H7 (cell line): Measurements from ENCODE around the gene ERMAP. TPM values are rescaled to one million over a fixed set of nuclear protein-coding genes. Genes with fewer than 3 reads are reported as not detected.

ENCODE experiments used
- DNase-seq: peaks from one replicate; pipeline ENCODE4 v3.0.0; 2012
- H3K27me3 ChIP-seq: 2 replicates; pipeline ENCODE4 v1.6.0; 2011; ENCODE audit warnings: mild to moderate bottlenecking, low read length; ENCODE audit not compliant: control insufficient read depth, insufficient read depth
- H3K36me3 ChIP-seq: replicated peaks from 2 replicates; pipeline ENCODE4 v1.5.1; 2011; ENCODE audit warnings: low read length; ENCODE audit not compliant: control insufficient read depth, insufficient read depth
- H3K4me3 ChIP-seq: 2 replicates; pipeline ENCODE4 v1.5.1; 2011; ENCODE audit warnings: low read depth, mild to moderate bottlenecking, control low read depth, low read length, moderate library complexity; ENCODE audit not compliant: insufficient read depth
- total RNA-seq: library from RNA; depleted of rRNA; stranded (reverse); fragments of >200 nt; shearing (Covaris generic); gene quantifications from 2 replicates; pipeline ENCODE4 v1.2.3, GENCODE V29; 2014; rRNA removed

ERMAP gene
- total RNA-seq, 1 experiment from 2014 or later, result 4.6 TPM

DNA sequence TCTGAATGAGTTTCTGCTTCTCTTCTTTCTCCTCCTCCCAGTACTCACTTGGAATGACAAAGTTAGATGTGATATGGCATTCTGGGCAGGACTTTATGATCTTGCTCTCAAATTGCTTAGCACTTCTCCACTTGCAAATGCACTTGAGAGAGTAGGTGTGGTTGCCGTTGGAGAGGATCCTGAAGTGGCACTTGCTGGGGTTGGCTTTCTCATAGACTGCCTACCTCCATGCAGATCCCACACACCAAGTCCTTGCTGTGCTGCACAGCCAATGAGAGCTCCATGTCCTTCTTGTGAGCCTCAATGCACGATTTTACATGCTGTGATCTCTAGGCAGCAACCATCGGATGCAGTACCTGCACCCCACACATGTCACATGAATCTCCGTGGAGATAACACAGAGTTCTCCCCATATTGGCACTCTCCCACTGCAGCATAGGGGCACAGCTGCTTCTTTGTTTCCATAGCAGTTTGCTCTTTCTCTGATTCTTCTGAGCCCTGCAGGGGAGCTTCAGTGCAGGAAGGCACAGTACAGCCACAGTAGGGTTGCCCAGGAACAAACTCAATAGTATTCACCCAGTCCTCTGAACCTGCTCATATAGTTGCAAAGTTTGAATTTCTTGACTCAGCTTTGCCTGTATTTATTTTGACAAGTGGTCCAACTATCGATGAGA is 74.7 kb downstream of the ERMAP start:
- Histone ChIP-seq H3K4me3 (no peak overlapping the region), H3K27me3 (no peaks in the 10 kb centered on the region; the same call in none of the 2 replicates), H3K36me3 (no peaks in the 10 kb centered on the region)
- DNase-seq, result no peak

Other genes with a start within 250 kb of the ERMAP start
- 75.7 and 81.8 TPM in 2 replicates for gene PPIH, start 158.7 kb upstream of the ERMAP start, total RNA-seq
- gene YBX1, start 134.7 kb upstream of the ERMAP start, total RNA-seq, result 1,494 and 1,850 TPM in 2 replicates
- 11.0 and 12.2 TPM in 2 replicates for gene CLDN19, start 76.9 kb upstream of the ERMAP start, total RNA-seq
- gene P3H1, start 50.1 kb upstream of the ERMAP start, total RNA-seq, result 139 and 148 TPM in 2 replicates
- gene C1orf50, start 49.9 kb upstream of the ERMAP start, total RNA-seq, result 6.2 and 8.2 TPM in 2 replicates
- 1.00 and 1.1 TPM in 2 replicates for gene TMEM269, start 32.1 kb upstream of the ERMAP start, total RNA-seq
- 45.4 and 65.2 TPM in 2 replicates for gene SVBP, start 275 bp downstream of the ERMAP start, total RNA-seq
- 30.4 and 33.5 TPM in 2 replicates for gene ZNF691, start 29.5 kb downstream of the ERMAP start, total RNA-seq
- gene SLC2A1, start 141.7 kb downstream of the ERMAP start, total RNA-seq, result 90.9 and 93.7 TPM in 2 replicates